HG03439 (cell line): ENCODE data around the gene MAD2L2.

Source experiments
- ATAC-seq: cut with Tn5 transposase; IDR thresholded peaks from one replicate; pipeline ENCODE4 v1.9.1; 2021; ENCODE audit warnings: mild to moderate bottlenecking, moderate library complexity; ENCODE audit not compliant: unreplicated experiment

The MAD2L2 gene

GRCh38 chr1:11684070-11684469 lies 3.1 kb upstream of the MAD2L2 start:
- ATAC-seq = no peak

DNA sequence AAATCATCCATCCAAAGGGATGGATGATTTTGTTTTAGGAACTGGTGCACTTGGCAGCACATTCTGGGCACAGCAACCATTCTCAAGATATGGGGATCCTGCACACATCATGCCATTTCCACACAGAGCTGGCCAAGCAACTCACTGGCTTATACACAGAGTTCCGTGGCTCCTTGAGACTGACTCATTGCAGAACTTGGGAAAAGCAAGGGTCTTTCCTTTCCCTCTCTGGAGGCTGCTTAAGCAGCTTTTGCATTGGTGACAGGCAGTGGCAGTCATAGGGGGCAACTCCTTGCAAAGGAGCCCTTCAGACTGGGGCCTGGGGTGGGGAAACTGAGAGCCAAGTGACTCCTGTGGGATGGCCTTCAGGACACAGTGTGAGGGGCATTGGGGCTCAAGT lies 1.9 kb upstream of the MAD2L2 start:
- no peak for ATAC-seq

DNA sequence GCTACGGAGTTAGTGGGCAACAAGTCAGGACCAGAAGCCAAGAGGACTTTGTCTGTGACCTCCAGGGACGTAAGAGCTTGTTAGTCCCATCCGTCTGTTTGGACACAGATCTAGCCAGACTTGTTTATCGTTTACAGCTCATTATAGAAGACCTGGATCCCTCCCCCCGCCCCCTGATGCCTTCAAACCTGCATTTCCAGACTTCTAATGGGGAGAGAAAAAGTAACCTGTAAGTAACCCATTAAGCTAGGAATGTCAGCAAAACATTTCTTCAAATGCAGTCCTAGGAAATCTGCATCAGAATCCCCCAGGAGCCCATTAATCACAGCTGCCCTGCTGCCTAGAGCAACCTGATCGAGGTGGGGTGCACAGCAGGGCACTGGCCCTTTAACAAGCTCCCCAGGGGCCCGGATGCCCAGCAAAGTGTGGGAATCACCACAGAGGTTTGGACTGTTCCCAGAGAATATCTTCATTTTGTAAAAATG lies 1.4 kb upstream of the MAD2L2 start:
- ATAC-seq = no peak

DNA sequence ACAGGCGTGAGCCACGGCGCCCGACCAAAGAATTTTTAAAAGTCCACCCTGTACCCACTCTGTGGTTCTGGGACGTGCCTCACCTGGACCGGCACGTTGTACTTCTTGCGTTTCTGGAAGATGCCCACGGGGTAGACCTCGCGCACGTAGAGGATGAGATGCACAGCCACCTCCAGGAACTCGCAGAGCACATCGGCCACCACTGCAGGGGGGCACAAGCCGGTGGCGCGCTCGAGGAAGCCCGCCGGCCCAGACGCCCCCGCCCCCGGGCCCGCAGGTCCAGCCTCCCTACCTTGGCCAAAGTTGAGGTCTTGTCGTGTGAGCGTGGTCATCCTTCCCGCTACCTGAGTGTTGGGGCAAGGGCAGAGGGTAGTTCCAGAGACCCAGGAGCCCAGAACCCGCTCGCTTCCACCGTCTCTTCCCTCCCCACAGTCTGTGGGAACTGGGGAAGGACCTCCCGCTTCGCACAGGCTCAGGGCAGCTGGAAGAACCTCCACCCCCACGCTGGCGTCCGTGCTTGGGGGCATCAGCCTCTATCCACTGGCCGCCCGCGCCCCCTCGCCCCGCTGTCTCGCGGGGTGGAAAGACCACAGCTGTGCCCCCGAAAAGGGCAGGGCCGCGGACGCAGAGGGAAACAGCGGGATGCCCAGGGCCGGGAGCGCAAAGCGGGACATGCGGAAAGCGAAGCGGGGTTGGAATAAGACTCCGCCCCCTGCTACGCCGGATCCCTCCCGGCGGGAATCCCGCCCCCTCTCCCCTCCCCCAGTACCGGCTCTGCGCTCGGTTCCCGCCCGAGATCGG lies 478 bp downstream of the MAD2L2 start:
- peak; percentile 16 for ATAC-seq

- no peak for ATAC-seq
Observed at GRCh38 chr1:11678442-11678841, 2.5 kb downstream of the MAD2L2 start.

DNA sequence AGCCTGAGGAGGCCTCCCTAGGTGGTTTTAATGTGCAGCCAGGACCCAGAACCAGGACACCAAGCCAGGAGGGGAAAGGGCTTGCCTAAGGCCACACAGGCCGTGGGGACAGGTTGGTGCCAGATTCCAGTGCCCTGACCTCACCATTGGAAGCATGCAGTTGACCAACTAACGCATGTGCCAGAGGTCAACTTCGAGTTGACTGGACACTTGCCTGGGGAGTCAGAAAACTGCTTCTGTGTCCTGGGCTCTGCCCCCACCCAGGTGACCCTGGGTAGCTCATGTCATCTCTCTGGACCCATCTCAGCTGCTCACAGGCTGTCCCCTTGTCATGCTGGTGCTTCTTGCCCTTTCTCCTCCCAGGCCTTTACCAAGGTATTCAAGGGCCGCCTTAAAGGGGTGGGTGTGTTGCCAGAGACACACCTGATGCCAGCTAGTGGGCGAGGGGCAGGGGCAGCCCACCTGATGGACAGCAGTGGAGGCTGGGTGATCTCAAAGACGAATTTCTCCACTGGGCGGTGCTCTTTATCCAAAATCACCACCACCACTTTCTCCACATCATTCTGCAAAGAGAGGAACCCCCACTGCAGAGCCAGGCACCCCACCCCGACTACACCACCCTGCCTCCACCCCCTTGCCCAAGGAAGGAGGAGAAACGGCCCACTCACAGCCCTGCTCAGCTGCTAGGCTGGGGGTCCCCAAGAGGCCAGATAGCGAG lies 4.4 kb downstream of the MAD2L2 start:
- ATAC-seq = no peak

DNA sequence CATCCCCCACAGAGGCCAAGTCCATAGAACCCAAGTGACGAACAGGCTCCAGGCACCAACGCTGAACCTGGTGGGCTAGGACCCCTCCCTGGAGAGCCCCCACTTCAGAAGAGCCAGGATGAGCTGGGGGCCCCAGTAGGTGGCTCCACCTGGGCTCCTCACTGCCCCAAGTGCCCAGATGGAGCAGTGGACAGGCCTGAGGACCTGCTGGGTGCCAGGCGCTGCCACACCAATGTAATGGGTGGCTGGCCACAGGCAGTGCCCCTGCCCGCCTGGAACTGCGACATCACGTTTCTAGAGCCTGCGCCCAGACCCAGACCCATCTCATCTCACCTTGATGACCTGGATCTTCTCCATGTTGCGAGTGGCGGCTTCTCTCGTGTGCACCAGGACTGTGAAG lies 5.6 kb downstream of the MAD2L2 start:
- ATAC-seq = no peak

DNA sequence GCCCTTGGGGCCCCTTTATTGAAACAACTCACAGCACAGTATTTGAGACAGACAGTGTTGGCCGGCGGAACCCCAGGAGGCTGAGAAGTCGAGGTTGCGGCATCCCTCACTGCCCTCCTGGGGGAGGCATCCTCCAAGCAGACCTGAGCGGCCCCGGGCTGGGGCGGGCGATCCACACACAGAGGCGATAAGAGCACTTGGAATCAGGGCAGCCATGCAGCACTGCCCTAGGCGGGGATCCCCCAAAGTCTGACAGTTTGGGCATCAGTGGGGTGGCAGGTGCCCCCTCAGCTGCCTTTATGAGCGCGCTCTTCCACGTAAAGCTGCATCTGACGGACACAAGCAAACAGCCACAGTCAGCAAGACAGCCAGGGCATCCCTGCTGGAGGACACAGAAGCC lies 6.5 kb downstream of the MAD2L2 start:
- ATAC-seq = no peak

GRCh38 chr1:11673089-11673769 lies 7.7 kb downstream of the MAD2L2 start:
- ATAC-seq = no peak

DNA sequence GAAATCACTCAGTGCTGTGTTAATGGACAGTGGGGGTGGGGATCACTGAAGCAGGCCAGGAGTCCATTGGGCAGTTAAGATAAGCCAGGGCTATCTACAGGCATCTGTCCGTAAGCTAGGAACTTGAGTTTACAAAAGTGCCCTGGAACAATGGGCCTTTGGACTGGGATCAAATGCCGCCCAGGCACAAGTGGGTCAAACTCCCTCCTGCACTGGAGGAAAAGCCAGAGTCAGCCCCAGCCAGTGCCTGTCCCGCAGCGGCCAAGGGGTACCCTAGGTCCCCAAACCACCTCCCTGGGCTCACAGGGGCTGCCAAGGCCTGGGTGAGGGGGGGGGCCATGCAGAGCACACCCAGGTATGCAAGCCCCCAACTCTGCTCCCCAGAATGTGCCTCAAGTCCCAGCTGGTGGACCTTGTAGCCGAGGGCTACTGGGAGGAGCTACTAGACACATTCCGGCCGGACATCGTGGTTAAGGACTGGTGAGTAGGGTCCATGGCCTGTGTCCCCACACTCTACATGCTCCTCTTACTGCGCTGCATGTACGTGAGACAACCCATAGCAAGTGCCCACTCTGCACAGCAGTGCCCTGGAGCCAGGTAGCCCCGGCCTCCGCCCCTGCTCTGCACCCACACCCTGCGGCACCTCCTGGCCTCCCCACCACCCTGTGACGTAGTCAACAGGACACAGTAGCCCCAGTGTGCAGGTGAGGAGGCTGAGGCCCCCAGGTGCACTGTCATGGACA lies 9.2 kb downstream of the MAD2L2 start:
- ATAC-seq = no peak

GRCh38 chr1:11671205-11671543 lies 9.8 kb downstream of the MAD2L2 start:
- ATAC-seq = no peak

GRCh38 chr1:11670747-11671146 lies 10.2 kb downstream of the MAD2L2 start:
- ATAC-seq = no peak

GRCh38 chr1:11668516-11668915 lies 12.4 kb downstream of the MAD2L2 start:
- ATAC-seq = no peak

DNA sequence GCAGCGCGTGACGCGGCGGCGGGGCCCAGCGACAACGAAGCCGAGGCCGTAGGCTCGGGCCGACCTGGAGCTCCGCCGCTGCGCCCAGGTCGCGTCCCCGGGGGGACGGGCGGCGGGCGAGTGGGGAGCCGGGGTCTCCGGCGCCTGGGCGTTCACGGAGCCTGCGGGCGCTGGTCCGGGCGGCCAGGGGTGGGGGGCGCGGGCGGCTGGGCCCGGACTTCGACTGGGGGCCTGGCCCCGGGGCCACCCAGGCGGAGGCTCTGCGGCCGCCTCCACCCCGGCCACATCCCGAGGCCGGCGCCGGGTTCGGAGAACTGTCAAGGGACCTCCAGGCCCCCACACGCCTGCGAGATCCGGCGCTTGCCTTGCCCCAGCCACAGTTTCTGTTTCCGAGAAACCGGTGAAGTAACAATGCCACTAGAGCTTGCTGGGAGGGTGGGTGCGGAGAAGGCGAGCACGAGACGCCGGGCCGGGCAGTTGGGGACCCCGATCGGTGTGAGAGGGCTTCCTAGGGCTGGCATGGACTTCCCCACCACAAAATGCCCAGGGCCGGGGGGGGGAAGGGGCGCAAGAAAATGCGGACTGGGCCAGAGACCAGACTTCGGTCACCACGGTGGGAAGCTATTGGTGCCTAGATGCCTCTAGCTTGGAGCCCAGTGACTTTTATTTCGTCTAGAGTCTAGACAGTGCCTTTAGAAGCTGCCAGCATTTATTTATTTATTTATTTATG lies 16.4 kb downstream of the MAD2L2 start:
- ATAC-seq = peak; percentile 43

- no peak for ATAC-seq
Observed at GRCh38 chr1:11661103-11661502, 19.8 kb downstream of the MAD2L2 start.

GRCh38 chr1:11659748-11660147 lies 21.2 kb downstream of the MAD2L2 start:
- no peak for ATAC-seq

DNA sequence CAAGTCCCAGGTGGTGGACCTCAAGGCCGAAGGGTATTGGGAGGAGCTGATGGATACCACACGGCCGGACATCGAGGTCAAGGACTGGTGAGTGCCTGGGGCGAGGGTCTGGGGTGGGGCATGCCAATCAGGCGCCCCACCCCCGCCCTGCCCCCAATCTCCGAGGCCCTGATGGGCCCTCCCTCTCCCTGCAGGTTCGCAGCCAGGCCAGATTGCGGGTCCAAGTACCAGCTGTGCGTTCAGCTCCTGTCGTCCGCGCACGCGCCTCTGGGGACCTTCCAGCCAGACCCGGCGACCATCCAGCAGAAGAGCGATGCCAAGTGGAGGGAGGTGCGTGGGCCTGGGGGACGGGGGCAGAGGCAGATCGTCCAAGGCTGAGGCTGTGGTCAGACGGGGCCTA lies 22.4 kb downstream of the MAD2L2 start:
- no peak for ATAC-seq

GRCh38 chr1:11657654-11658053 lies 23.3 kb downstream of the MAD2L2 start:
- ATAC-seq = no peak

DNA sequence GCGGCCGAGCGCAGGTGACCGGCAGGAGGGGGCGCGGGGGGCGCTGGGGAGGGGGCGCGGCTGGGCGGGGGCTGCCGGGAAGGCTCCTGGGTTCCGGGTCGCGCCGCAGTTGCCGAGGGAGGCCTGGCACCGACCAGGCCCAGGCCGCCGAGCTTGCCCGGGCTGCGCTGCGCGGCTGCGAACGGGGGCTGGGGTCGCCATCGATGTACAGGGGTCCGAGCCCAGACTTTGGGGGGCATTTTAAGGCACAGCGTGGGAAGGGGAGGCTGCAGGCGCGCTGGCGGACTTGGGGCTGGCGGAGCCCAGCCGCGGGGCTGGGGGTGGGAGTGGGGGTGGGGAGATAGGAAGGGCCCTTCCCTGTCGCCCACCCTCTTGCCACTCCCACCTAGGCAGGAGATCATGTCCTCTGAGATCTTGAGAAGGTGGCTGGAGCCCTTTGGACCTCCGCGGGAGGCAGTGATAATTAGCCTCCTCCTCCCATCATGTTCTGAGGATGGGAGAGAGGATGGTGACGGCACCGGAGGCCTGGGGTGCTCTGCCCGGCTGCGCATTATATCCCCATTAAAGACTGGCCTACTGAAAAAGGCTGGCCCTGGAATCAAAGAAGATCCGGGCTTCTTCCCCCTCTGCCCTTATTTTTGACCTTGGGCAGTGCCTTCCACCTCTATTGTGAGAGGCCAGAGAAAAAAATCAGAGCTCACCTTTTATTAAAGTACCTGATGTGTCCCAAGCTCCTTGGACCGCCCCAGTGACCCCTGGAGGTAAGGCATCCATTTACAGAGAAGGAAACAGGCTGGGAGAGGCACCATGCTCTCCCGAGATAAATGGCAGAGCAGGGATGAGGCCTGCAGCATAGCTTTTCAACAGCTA lies 25.8 kb downstream of the MAD2L2 start:
- ATAC-seq = peak; percentile 9
